NCI-H2171 (cell line): ENCODE results near the gene SLC35G1.
A peak's percentile ranks its signal among the peaks of the same experiment; 100 is the strongest.

ENCODE experiments used
- DNase-seq: peaks from one replicate; lab custom pipeline; 2025; lab: John Stamatoyannopoulos, UW

Gene SLC35G1

GRCh38 chr10:93893646-93894515 lies at the start of gene SLC35G1:
Gene SLC35G1, plus strand, starts transcription at chr10:93893978. Its CDS starts 56 bp downstream, at chr10:93894034.
- DNase-seq = peak; percentile 41

DNA sequence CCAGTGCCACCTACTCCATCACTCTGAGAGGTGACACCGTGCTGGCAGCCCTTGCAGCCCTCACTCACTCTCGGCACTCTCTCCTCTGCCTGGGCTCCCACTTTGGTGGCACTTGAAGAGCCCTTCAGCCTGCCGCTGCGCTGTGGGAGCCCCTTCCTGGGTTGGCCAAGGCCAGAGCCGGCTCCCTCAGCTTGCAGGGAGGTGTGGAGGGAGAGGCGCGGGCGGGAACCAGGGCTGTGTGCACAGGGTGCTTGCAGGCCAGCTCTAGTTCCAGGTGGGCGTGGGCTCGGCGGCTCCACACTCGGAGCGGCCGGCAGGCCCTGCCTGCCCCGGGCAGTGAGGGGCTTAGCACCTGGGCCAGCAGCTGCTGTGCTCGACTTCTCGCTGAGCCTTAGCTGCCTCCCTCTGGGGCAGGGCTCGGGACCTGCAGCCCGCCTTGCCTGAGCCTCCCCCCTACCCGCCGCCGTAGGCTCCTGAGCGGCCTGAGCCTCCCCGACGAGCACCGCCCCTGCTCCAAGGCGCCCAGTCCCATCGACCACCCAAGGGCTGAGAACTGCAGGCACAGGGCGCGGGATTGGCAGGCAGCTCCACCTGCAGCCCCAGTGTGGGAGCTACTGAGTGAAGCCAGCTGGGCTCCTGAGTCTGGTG lies 48.7 kb upstream of the SLC35G1 start:
- DNase-seq = no peak

- no peak for DNase-seq
Observed at GRCh38 chr10:93849593-93849992, 44.2 kb upstream of the SLC35G1 start.

DNA sequence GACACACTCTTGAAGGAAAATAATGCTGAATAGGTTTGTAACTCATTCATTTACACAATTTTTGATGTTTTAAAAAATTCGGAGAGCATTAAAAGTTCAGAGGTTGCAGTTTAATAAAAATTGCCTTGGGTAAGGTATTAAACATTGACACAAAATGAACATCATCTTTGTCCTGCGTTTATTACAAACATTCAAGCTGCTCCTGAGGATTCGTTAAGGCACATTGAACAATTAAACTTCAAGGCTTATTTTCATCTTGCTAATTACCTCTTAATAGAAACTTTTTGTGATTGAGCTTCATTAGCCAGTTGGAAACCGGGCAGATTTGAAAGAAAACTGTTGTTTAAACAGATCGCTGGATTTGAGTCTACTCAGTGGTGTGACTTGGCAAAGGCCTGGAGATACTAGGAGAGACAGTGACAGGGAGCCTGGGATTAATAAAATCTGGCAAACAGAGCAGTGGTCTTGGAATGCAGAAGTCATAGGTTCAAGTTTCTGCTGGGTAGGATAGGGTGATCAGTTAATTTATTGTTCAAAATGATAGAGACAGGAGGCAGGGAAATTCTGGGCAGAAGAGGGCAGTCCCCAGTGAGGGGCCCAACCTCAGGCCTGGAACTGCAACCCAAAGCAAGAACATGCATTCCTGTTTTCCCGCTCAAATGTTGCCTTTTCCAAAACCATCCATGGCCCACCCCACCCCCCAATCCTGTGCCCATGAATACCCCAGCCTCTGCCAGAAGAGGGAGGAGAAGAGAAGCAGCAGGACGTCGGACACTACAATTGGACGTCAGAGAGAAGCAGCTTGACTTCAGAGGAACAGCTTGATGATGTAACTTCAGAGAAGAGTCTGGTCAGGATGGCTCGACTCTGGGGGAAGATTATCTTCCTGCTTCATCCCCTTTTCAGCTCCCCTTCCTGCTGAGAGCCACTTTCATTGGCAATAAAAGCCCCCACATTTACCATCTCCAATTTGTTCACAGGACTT lies 43.5 kb upstream of the SLC35G1 start:
- no peak for DNase-seq

DNA sequence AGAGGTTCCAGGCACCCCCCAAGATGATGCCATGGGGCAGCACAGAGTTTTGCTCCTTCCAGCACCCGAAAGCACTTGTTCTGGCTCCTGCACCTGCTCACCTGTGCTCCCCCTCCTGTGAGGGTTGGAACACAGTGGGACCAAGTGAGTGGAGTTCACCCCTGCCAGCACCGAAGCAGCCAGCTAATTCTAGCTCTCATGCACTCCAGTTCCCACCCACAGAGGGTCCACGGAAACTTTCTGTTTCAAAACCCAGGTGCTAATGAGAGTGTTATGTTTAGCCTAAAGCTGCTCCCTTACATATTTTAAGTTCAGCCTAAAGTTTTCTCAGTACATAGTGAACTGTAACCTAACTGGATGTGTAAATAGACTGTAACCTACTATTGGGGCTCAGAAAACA lies 42.6 kb upstream of the SLC35G1 start:
- DNase-seq = no peak

- no peak for DNase-seq
Observed at GRCh38 chr10:93852476-93853095, 41.2 kb upstream of the SLC35G1 start.

GRCh38 chr10:93854975-93855374 lies 38.8 kb upstream of the SLC35G1 start:
- DNase-seq = no peak

DNA sequence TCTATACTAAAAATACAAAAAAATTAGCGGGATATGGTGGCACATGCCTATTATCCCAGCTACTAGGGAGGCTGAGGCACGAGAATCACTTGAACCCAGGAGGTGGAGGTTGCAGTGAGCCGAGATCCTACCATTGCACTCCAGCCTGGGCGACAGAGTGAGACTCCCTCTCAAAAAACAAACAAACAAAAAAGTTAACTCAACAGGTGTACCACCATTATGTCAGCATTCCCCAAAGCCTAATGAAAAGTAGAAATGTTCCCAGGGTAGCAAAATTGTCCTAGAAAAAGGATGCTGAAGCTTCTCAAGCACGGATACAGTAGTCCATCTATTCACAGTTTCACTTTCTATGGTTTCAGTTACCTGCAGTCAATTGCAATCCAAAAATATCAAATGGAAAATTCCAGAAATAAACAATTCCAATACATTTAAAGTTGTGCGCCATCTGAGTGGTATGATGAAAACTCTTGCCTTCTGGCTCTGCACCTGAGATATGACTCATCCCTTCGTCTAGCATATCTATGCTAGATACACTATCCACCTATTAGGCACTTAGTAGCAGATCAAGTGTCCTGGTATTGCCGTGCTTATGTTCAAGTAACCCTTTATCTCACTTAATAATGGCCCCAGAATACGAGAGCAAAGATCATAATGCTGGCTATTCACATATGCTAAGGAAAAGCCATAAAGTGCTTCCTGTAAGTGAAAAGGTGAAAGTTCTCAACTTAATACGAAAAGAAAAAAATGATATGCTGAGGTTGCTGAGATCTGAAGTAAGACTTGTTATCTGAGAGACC lies 37.2 kb upstream of the SLC35G1 start:
- DNase-seq = no peak

- no peak for DNase-seq
Observed at GRCh38 chr10:93859049-93859655, 34.6 kb upstream of the SLC35G1 start.

DNA sequence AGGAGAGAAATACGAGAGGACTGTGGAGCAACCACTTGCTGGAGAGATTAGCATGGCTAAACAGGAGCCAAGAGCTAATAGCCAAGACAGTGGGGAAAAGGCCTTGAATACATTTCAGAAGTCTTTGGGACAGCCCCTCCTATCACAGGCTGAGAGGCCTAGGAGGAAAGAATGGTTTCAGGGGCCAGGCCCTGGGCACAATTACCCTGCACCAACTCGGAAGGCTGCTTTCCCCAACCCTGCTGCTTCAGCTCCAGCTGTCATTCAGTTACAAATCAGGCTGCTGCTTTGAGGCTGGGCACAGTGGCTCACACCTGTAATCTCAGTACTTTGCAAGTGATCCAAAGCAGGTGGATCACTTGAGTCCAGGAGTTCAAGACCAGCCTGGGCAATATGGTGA lies 32.0 kb upstream of the SLC35G1 start:
- no peak for DNase-seq

DNA sequence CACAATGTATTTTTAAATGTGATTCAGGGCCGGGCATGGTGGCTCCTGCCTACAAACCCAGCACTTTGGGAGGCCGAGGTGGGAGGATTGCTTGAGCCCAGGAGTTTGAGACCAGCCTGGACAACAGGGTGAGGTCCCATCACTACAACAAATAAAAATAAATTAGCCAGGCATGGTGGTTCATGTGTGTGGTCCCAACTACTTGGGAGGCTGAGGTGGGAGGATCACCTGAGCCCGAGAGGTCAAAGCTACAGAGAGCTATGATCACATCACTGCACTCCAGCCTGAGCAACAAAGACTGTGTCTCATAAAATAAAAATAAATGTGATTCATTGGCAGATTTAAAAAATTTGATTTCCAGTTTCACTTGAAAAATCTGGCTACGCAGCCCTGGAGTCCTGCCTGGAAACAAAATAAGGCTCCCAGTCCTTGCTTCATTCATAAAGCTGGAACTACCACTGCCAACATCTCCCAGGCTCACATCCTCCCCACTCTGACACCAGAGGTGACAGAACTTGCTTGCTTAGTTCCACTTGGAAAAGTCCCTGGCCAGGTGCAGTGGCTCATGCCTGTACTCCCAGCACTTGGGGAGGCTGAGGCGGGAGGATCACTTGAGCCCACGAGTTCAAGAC lies 27.9 kb upstream of the SLC35G1 start:
- DNase-seq = no peak

GRCh38 chr10:93867525-93867924 lies 26.3 kb upstream of the SLC35G1 start:
- no peak for DNase-seq

- no peak for DNase-seq
Observed at GRCh38 chr10:93871671-93872204, 22.0 kb upstream of the SLC35G1 start.

GRCh38 chr10:93872375-93873158 lies 21.2 kb upstream of the SLC35G1 start:
- DNase-seq = peak; percentile 69

GRCh38 chr10:93873420-93874115 lies 20.2 kb upstream of the SLC35G1 start:
- DNase-seq = peak; percentile 27

DNA sequence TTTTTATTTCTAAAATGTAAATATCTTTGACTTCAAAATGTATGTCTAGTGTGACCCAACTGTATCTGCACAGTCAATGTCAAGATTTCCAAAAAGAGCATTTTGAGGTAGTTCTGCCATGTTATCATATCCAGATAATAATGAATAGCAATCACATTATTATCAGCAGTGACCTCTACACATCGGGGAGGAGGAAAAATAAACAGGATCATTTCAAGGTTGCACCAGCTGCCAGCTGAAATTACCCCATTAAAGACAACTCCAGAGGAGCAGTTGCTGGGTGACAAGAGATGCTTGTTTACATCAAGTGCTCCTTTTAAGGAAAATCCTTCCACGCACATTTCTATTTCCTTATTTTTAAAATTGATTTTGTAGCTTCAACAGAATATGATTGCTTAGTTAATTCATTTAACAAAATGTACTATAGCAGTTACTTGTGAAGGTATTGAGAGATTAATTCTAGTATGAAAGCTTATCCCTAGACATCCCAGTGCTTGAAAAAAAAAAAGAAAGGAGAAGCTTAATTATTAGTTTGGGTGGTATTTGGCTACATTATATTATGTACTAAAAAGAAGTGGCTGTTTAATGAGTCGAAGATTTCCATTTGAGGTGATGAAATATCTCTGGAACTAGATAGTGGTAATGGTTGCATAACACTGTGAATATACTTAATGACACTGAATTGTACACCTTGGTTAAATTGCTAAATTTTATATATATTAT lies 19.3 kb upstream of the SLC35G1 start:
- peak; percentile 38 for DNase-seq

GRCh38 chr10:93875032-93875358 lies 18.8 kb upstream of the SLC35G1 start:
- no peak for DNase-seq

DNA sequence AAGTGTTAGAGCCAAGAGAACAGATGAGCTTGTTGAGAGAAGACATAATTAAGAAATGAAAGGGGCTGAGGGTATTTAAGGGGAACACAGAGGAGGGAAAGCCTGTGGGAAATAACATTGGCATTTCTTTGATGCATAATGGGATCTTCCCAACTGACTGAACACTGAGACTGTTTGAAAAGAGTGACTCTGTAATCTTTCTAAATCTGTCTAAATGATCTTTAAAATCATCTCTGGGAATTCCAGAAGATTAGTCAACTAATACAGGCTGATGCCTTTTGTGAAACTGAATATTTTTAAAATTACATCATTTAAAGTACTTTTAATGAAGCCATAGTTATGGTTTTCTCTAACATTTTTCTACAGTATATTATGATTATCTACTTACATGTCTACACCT lies 17.4 kb upstream of the SLC35G1 start:
- no peak for DNase-seq
